Left cardiac atrium (tissue), 4 donors: ENCODE results near the gene FAM180A. TPM values are rescaled to one million over a fixed set of nuclear protein-coding genes. Genes with fewer than 3 reads are reported as not detected.
"Not testable (repeated sequence)": the region's sequence is repeated elsewhere in the genome, so short reads cannot be mapped to it uniquely, and the experiment has no call there.

ENCODE experiments used
- ATAC-seq, 2 donors: fragments of 200-7000 bp; cut with Tn5 transposase; one replicate each; pipeline ENCODE4 v1.9.1; 2020; ENCODE audit warnings: mild to moderate bottlenecking in 2 of 2, moderate library complexity in 2 of 2
- DNase-seq: peaks from one replicate; pipeline ENCODE4 v3.0.0-alpha.2; 2020
- intact Hi-C, 2 donors: fragments of 100-400 bp; cut with DNase I; formaldehyde crosslinking; loops; one replicate each; pipeline versions ENCODE4 v1.14.1 to v1.15.1; 2022 to 2023
- total RNA-seq, 2 donors: library from RNA; stranded (reverse); fragmentation: NEBNext Ultra II Directional; extraction: Animal tissue kit (Norgen Biotek cat#: 25700); gene quantifications; one replicate each; pipeline ENCODE4 v1.2.1, GENCODE V29; 2021
- donor health status: DM: no; HTN: yes; CAD: no.
- donor health status: DM: no; HTN: yes; CAD: no; lungs with severe emphysema.
- donor health status: DM: yes; HTN: yes; CAD: no.
- donor health status: Dilated cardiomyopathy.

The FAM180A gene
- total RNA-seq, 2 donors from 2014 or later: 2.0 to 3.6 TPM

GRCh38 chr7:135745703-135746312 is 2.8 kb downstream of the FAM180A start:
- DNase-seq (peak; percentile 76), ATAC-seq (peak; percentile 50 to 54)

GRCh38 chr7:135744938-135745702 is 3.5 kb downstream of the FAM180A start:
- ATAC-seq: peak in 1 of 2 donors; percentile 30
- DNase-seq: no peak
- intact Hi-C loops: no loop called here

More at GRCh38 chr7:135745703-135746312, 2.8 kb downstream of the FAM180A start:
- intact Hi-C loops: no loop called here

- DNase-seq: peak; percentile 41
- intact Hi-C loops: no loop called here
- ATAC-seq: peak in 1 of 2 donors; percentile 26
Observed at GRCh38 chr7:135743907-135744731, 4.5 kb downstream of the FAM180A start.

- no peak for ATAC-seq
Observed at GRCh38 chr7:135742371-135742770, 6.2 kb downstream of the FAM180A start.

GRCh38 chr7:135741905-135742304 is 6.7 kb downstream of the FAM180A start:
- ATAC-seq: no peak
- intact Hi-C loops: no loop called here
- no peak for DNase-seq

More at GRCh38 chr7:135742371-135742770, 6.2 kb downstream of the FAM180A start:
- DNase-seq: no peak
- intact Hi-C loops: no loop called here

- intact Hi-C loops: no loop called here
- ATAC-seq (no peak), DNase-seq (no peak)
Observed at GRCh38 chr7:135740889-135741288, 7.7 kb downstream of the FAM180A start.

- intact Hi-C loops, DNase-seq, ATAC-seq: not testable (repeated sequence)
Observed at GRCh38 chr7:135737306-135737647, 11.3 kb downstream of the FAM180A start.

- ATAC-seq (no peak), DNase-seq (no peak)
- intact Hi-C loops: no loop called here
Observed at GRCh38 chr7:135736586-135737305, 11.9 kb downstream of the FAM180A start.

GRCh38 chr7:135734343-135734689 is 14.3 kb downstream of the FAM180A start:
- no peak for ATAC-seq
- intact Hi-C loops: no loop called here
- no peak for DNase-seq

- DNase-seq: no peak
- intact Hi-C loops: no loop called here
Observed at GRCh38 chr7:135733603-135734342, 14.8 kb downstream of the FAM180A start.

GRCh38 chr7:135731131-135731530 is 17.5 kb downstream of the FAM180A start:
- DNase-seq: no peak
- ATAC-seq: no peak
- intact Hi-C loops: no loop called here

More at GRCh38 chr7:135733603-135734342, 14.8 kb downstream of the FAM180A start:
- no peak for ATAC-seq

- DNase-seq (no peak), ATAC-seq (no peak)
- intact Hi-C loops: no loop called here
Observed at GRCh38 chr7:135729230-135729629, 19.4 kb downstream of the FAM180A start.

- DNase-seq (no peak), ATAC-seq (no peak)
- intact Hi-C loops: no loop called here
Observed at GRCh38 chr7:135728136-135728669, 20.4 kb downstream of the FAM180A start, which contains the start of gene SLC13A4. Gene SLC13A4 (minus strand): TSS chr7:135728186. CDS start chr7:135727496, 690 bp downstream.

- ATAC-seq (no peak), DNase-seq (no peak)
- intact Hi-C loops: no loop called here
Observed at GRCh38 chr7:135726911-135727673, 21.5 kb downstream of the FAM180A start.

- ATAC-seq (no peak), DNase-seq (no peak)
- intact Hi-C loops: no loop called here
Observed at GRCh38 chr7:135726276-135726788, 22.3 kb downstream of the FAM180A start.

GRCh38 chr7:135723411-135723810 is 25.2 kb downstream of the FAM180A start:
- ATAC-seq (no peak), DNase-seq (no peak)
- intact Hi-C loops: no loop called here

GRCh38 chr7:135721198-135721820 is 27.3 kb downstream of the FAM180A start:
- DNase-seq (no peak), ATAC-seq (no peak)
- intact Hi-C loops: no loop called here
